Large intestine (tissue), 3 donors: ENCODE data around the gene GNAO1. TPM values are rescaled to one million over a fixed set of nuclear protein-coding genes. Genes with fewer than 3 reads are reported as not detected.

Source experiments
- DNase-seq, 2 donors: peaks; one replicate each; pipeline versions ENCODE4 v3.0.0 to v3.0.0-alpha.2; 2013
- H3K27ac ChIP-seq: one replicate; pipeline ENCODE4 v1.5.1; 2013; ENCODE audit warnings: low read length
- H3K27me3 ChIP-seq: 2 replicates; pipeline ENCODE4 v1.6.1; 2013; ENCODE audit warnings: low read length; ENCODE audit not compliant: control insufficient read depth, insufficient read depth
- H3K36me3 ChIP-seq: 2 replicates; pipeline ENCODE4 v1.6.1; 2013; ENCODE audit warnings: low read length; ENCODE audit not compliant: control insufficient read depth, insufficient read depth
- H3K4me1 ChIP-seq: one replicate; pipeline ENCODE4 v1.6.1; 2013; ENCODE audit warnings: low read length; ENCODE audit not compliant: control insufficient read depth, insufficient read depth
- H3K4me3 ChIP-seq: one replicate; pipeline ENCODE4 v1.5.1; 2013; ENCODE audit warnings: low read length
- H3K9me3 ChIP-seq: one replicate; pipeline ENCODE4 v1.6.1; 2013; ENCODE audit warnings: mild to moderate bottlenecking, low read depth, low read length, moderate library complexity; ENCODE audit not compliant: control insufficient read depth
- WGBS: methylation state at CpG from one replicate; pipeline ENCODE4 v1.1.5; 2013; ENCODE audit warnings: low lambda C conversion rate; ENCODE audit not compliant: insufficient coverage; 5-methylcytosine and 5-hydroxymethylcytosine counted together
- polyA plus RNA-seq: library from polyadenylated mRNA; unstranded; fragments of 120-200 nt; gene quantifications from one replicate; pipeline ENCODE4 v1.2.1, GENCODE V29; 2013

Gene GNAO1
- polyA plus RNA-seq, 1 donor = 15.9 TPM

GRCh38 chr16:56263711-56264608, 72.7 kb downstream of the GNAO1 start:
- Histone ChIP-seq H3K27ac (peak overlapping the region; percentile 33), H3K27me3 (no peaks in the 10 kb centered on the region), H3K4me1 (peaks cover 31% of the 10 kb centered on the region), H3K9me3 (no peaks in the 10 kb centered on the region), H3K36me3 (no peaks in the 10 kb centered on the region), H3K4me3 (no peak overlapping the region)
- 20% methylated on average over 1 of the region's 11 CpGs for WGBS
- DNase-seq = peak; percentile 73 to 88

GRCh38 chr16:56264609-56264972, 73.3 kb downstream of the GNAO1 start:
- Histone ChIP-seq H3K27ac (peak overlapping the region; percentile 21), H3K36me3 (no peaks in the 10 kb centered on the region), H3K27me3 (no peaks in the 10 kb centered on the region), H3K4me1 (peaks cover 31% of the 10 kb centered on the region), H3K4me3 (no peak overlapping the region), H3K9me3 (no peaks in the 10 kb centered on the region)
- WGBS = 100% methylated on average over 1 of the region's 2 CpGs
- DNase-seq = no peak

DNA sequence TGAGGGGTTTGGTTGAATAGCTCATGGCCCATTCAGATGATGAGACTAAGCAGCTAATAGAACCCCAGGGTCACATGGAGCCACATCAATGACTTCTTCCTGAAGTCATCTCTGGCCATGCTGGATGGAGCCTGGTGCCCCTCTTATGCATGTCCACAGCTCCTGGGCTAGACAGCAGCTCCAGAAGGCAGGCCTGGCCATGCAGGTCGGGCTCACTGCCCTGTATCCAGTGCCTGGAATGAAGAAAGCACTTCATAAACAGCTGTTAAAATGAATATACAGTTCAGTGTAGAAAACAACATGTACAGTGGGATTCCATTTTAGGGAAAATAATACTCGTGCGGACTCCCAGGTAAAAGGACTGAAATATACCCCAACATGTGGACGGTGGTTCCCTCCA, 73.9 kb downstream of the GNAO1 start:
- Histone ChIP-seq H3K4me3 (no peak overlapping the region), H3K27me3 (no peaks in the 10 kb centered on the region), H3K9me3 (no peaks in the 10 kb centered on the region), H3K36me3 (no peaks in the 10 kb centered on the region), H3K4me1 (peaks cover 31% of the 10 kb centered on the region), H3K27ac (peak overlapping the region; percentile 21)
- no peak for DNase-seq
- WGBS = no CpG with 5 or more reads among the region's 4 CpGs

GRCh38 chr16:56265746-56266145, 74.5 kb downstream of the GNAO1 start:
- H3K27ac ChIP-seq = no peak overlapping the region
- peaks cover 31% of the 10 kb centered on the region for H3K4me1 ChIP-seq
- H3K9me3 ChIP-seq = no peaks in the 10 kb centered on the region
- WGBS = no CpG with 5 or more reads among the region's 3 CpGs
- no peaks in the 10 kb centered on the region for H3K36me3 ChIP-seq
- H3K4me3 ChIP-seq = no peak overlapping the region
- no peak for DNase-seq
- no peaks in the 10 kb centered on the region for H3K27me3 ChIP-seq

- no CpG with 5 or more reads among the region's 17 CpGs for WGBS
- Histone ChIP-seq H3K9me3 (no peaks in the 10 kb centered on the region), H3K27ac (no peak overlapping the region), H3K4me3 (no peak overlapping the region), H3K27me3 (no peaks in the 10 kb centered on the region), H3K36me3 (no peaks in the 10 kb centered on the region), H3K4me1 (peaks cover 28% of the 10 kb centered on the region)
- no peak for DNase-seq
These were observed 75.6 kb downstream of the GNAO1 start for GRCh38 chr16:56266641-56267607.

GRCh38 chr16:56267888-56268287, 76.6 kb downstream of the GNAO1 start:
- Histone ChIP-seq H3K9me3 (no peaks in the 10 kb centered on the region), H3K36me3 (no peaks in the 10 kb centered on the region), H3K4me1 (peaks cover 20% of the 10 kb centered on the region), H3K27me3 (no peaks in the 10 kb centered on the region), H3K4me3 (no peak overlapping the region), H3K27ac (no peak overlapping the region)
- DNase-seq = no peak
- WGBS = no CpG with 5 or more reads among the region's 2 CpGs

GRCh38 chr16:56268799-56269198, 77.5 kb downstream of the GNAO1 start:
- no CpG with 5 or more reads among the region's 8 CpGs for WGBS
- Histone ChIP-seq H3K27ac (peak overlapping the region; percentile 63), H3K36me3 (no peaks in the 10 kb centered on the region), H3K4me1 (peaks cover 15% of the 10 kb centered on the region), H3K27me3 (no peaks in the 10 kb centered on the region), H3K4me3 (no peak overlapping the region), H3K9me3 (no peaks in the 10 kb centered on the region)
- DNase-seq = no peak

- Histone ChIP-seq H3K4me1 (peaks cover 10% of the 10 kb centered on the region), H3K27ac (peak overlapping the region; percentile 63), H3K4me3 (no peak overlapping the region), H3K27me3 (no peaks in the 10 kb centered on the region), H3K36me3 (no peaks in the 10 kb centered on the region), H3K9me3 (no peaks in the 10 kb centered on the region)
- DNase-seq = no peak
- 100% methylated on average over 1 of the region's 13 CpGs for WGBS
These were observed 78.0 kb downstream of the GNAO1 start for GRCh38 chr16:56269281-56269680.

GRCh38 chr16:56269811-56270684, 78.8 kb downstream of the GNAO1 start:
- no peaks in the 10 kb centered on the region for H3K27me3 ChIP-seq
- peak overlapping the region; percentile 63 for H3K27ac ChIP-seq
- 100% methylated on average over 1 of the region's 7 CpGs for WGBS
- no peak overlapping the region for H3K4me3 ChIP-seq
- no peaks in the 10 kb centered on the region for H3K9me3 ChIP-seq
- DNase-seq = peak in 1 of 2 donors; percentile 43
- H3K36me3 ChIP-seq = no peaks in the 10 kb centered on the region
- peaks cover 5% of the 10 kb centered on the region for H3K4me1 ChIP-seq
